ENCODE measurements around the gene DNAI4. TPM values are rescaled to one million over a fixed set of nuclear protein-coding genes. Genes with fewer than 3 reads are reported as not detected.

Gene DNAI4
- total and polyA plus RNA-seq, 2 donors (not counting 1 experiment from before 2014, with no cell fraction given), result 0.30 to 2.7 TPM

DNA sequence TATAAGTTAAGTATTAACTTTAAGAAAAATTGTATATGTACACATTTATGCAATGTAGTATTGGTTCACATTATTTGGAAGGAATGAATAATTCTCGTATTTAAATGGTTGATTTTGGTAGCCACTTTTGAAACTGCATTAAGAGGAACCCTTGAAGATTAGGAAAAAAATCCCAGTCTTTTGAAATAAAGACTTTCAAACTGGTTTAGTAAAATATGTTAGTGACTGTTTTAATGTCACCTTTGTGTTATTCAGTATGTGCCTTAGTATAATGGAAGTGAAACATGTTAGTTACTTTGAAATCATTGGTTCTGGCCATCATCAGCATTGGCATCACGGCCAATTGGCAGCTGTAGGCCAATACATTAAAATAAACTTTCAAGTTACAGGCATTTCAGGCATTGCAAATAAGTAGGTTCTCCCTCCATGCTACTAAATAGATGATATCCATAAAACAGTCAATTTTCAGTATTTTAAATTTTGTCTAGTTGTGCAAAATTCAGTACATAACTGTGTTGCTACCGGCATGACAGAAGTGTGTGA is 4.6 kb upstream of the DNAI4 start:
- DNase-seq, result no peak
- no peaks in the 10 kb centered on the region for H3K27me3 Mint-ChIP-seq
- H3K79me2 ChIP-seq (ENCODE audit: control insufficient read depth, insufficient read depth, low read length), result peaks cover 61% of the 10 kb centered on the region

More for the DNA sequence above, 4.6 kb upstream of the DNAI4 start:
- Histone ChIP-seq H3K27me3 (replicated peaks in 1 of 4; ENCODE audit: control extremely low read depth in 1 of 4, control insufficient read depth in 3 of 4, insufficient read depth in 4 of 4, low read length in 3 of 4) (no peaks in the 10 kb centered on the region), H3K9me3 (ENCODE audit: control extremely low read depth in 1 of 3, control insufficient read depth in 2 of 3, insufficient read depth in 1 of 3, low read length in 2 of 3) (no peaks in the 10 kb centered on the region), H3K4me2 (replicated peaks; ENCODE audit: low read depth, low read length, poor library complexity, severe bottlenecking) (peak overlapping the region; percentile 76), H2AFZ (ENCODE audit: insufficient read depth, low read depth, low read length, poor library complexity, severe bottlenecking) (peak overlapping the region; percentile 48), H3K4me3 (ENCODE audit: control extremely low read depth in 1 of 5, extremely low read depth in 1 of 5, insufficient read depth in 1 of 5, low read depth in 2 of 5, low read length in 4 of 5) (peak overlapping the region; percentile 51 to 92 (median 86)), H3K36me3 (replicated peaks in 1 of 2; ENCODE audit: control extremely low read depth in 1 of 2, control insufficient read depth in 1 of 2, extremely low read depth in 1 of 2, insufficient read depth in 2 of 2, low read length in 1 of 2) (no peaks in the 10 kb centered on the region), H4K20me1 (ENCODE audit: control insufficient read depth, insufficient read depth, low read length, poor library complexity, severe bottlenecking) (peaks cover 9% of the 10 kb centered on the region), H3K27ac (ENCODE audit: low read length in 2 of 2) (peak overlapping the region; percentile 46 to 95), H3K4me1 (ENCODE audit: control insufficient read depth in 2 of 2, insufficient read depth in 2 of 2, low read length in 2 of 2) (peaks cover 27 to 40% of the 10 kb centered on the region in 2 donors), H3K9ac (ENCODE audit: low read length) (peak overlapping the region; percentile 93)
- WGBS (ENCODE audit: insufficient coverage), result 100% methylated on average over 1 of the region's 3 CpGs
- peaks cover 49% of the 10 kb centered on the region for H3K4me1 Mint-ChIP-seq
- H3K4me3 Mint-ChIP-seq, result peak overlapping the region; percentile 94
- no peaks in the 10 kb centered on the region for H3K9me3 Mint-ChIP-seq (ENCODE audit: insufficient read depth)
- CTCF ChIA-PET, result no interaction called here
- intact Hi-C loops (cut with micrococcal nuclease), result loop anchor here (10.0 kb wide), 2 partner anchors 594 to 1964 kb away; partner anchors contain the start of gene JAK1
- POLR2A ChIA-PET, result interaction anchor here (1.3 kb wide), 1 partner anchor 171 kb away, joined by 7 read pairs; no protein-coding TSS in a partner anchor
- ATAC-seq (ENCODE audit: low read depth), result no peak
- no peak for TF ChIP-seq EZH2 (IDR thresholded peaks at IDR 0.05; ENCODE audit: borderline replicate concordance, insufficient read depth, low read depth, low read length, poor library complexity, severe bottlenecking)
- TF ChIP-seq CTCF (IDR thresholded peaks at IDR 0.05), result no peak
- H3K27ac Mint-ChIP-seq, result peak overlapping the region; percentile 93

Measured in B cell (primary cell).